Endothelial cell (in vitro differentiated cells): ENCODE data around the gene FRA10AC1. TPM values are rescaled to one million over a fixed set of nuclear protein-coding genes. Genes with fewer than 3 reads are reported as not detected.

Source experiments
- DNase-seq: peaks from one replicate; pipeline ENCODE4 v3.0.0; 2021; ENCODE audit warnings: low spot score
- H3K27ac Mint-ChIP-seq: one replicate; pipeline ENCODE4 v1.8.0; 2021; ENCODE audit warnings: mixed read lengths, inconsistent platforms; ENCODE audit not compliant: unreplicated experiment
- H3K27me3 Mint-ChIP-seq: one replicate; pipeline ENCODE4 v1.8.0; 2021; ENCODE audit warnings: mild to moderate bottlenecking, moderate library complexity, mixed read lengths, inconsistent platforms; ENCODE audit not compliant: unreplicated experiment
- H3K36me3 Mint-ChIP-seq: one replicate; pipeline ENCODE4 v1.8.0; 2021; ENCODE audit warnings: mild to moderate bottlenecking, low read depth, mixed read lengths, inconsistent platforms; ENCODE audit not compliant: unreplicated experiment
- H3K4me1 Mint-ChIP-seq: one replicate; pipeline ENCODE4 v1.8.0; 2021; ENCODE audit warnings: mild to moderate bottlenecking, mixed read lengths, inconsistent platforms; ENCODE audit not compliant: unreplicated experiment
- H3K4me3 Mint-ChIP-seq: one replicate; pipeline ENCODE4 v1.8.0; 2021; ENCODE audit warnings: mild to moderate bottlenecking, mixed read lengths, inconsistent platforms; ENCODE audit not compliant: unreplicated experiment
- H3K9me3 Mint-ChIP-seq: one replicate; pipeline ENCODE4 v1.8.0; 2021; ENCODE audit warnings: mixed read lengths, inconsistent platforms; ENCODE audit not compliant: unreplicated experiment
- total RNA-seq: library from RNA; stranded (reverse); fragmentation: NEBNext Ultra II Directional; extraction: Animal tissue kit (Norgen Biotek cat#: 25700); gene quantifications from one replicate; pipeline ENCODE4 v1.2.1, GENCODE V29; 2021; ENCODE audit not compliant: unreplicated experiment
- TF ChIP-seq, protein P1 (sequence below): fragments of 200-600 bp; sonication (generic); IDR thresholded peaks from one replicate; pipeline ENCODE4 v1.5.0; 2021; ENCODE audit warnings: antibody characterized with exemption; ENCODE audit not compliant: unreplicated experiment

FRA10AC1 gene
- total RNA-seq, 1 donor from 2014 or later: 14.6 TPM

DNA sequence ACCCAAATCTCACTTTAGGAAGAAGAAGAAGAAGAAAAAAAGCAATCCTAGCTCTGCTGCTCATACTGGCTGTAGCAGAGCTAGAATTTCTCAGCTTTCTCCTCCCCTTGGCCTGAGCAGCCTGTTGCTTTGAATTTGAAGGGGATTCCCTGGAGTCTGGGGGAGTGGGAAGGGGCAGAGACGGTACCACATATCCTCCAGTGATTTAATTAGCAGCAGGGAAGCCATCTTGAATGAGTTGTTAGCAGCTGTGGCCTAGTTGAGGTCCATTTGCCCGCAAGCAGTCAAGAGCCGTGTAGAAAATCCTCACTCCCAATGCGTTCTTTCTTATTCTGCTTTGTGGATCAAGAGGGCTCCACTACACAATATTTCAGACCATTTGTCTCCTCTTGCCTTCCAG is 73.5 kb downstream of the FRA10AC1 start:
- Mint-ChIP-seq H3K9me3 (no peaks in the 10 kb centered on the region), H3K27me3 (peaks cover 3% of the 10 kb centered on the region), H3K27ac (no peak overlapping the region), H3K36me3 (no peaks in the 10 kb centered on the region), H3K4me1 (no peaks in the 10 kb centered on the region), H3K4me3 (no peak overlapping the region)
- TF ChIP-seq, protein P1, sequence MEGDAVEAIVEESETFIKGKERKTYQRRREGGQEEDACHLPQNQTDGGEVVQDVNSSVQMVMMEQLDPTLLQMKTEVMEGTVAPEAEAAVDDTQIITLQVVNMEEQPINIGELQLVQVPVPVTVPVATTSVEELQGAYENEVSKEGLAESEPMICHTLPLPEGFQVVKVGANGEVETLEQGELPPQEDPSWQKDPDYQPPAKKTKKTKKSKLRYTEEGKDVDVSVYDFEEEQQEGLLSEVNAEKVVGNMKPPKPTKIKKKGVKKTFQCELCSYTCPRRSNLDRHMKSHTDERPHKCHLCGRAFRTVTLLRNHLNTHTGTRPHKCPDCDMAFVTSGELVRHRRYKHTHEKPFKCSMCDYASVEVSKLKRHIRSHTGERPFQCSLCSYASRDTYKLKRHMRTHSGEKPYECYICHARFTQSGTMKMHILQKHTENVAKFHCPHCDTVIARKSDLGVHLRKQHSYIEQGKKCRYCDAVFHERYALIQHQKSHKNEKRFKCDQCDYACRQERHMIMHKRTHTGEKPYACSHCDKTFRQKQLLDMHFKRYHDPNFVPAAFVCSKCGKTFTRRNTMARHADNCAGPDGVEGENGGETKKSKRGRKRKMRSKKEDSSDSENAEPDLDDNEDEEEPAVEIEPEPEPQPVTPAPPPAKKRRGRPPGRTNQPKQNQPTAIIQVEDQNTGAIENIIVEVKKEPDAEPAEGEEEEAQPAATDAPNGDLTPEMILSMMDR: no peak
- DNase-seq: no peak

DNA sequence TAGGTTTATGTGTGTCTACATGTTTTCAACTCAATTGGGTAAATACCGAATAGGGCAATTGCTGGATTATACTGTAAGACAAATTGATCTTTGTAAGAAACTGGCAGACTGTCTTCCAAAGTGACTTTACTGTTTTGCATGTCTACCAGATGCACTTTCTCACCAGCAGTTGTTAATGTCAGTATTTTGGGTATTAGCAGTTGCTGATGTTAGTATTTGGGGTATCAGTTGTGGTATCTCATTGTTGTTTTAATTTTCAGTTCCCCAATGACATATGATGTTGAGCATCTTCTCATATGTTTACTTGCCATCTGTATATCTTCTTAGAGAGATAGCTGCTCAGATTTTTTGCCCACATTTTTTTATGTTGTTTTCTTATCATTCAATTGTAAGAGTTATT is 79.5 kb downstream of the FRA10AC1 start:
- Mint-ChIP-seq H3K27ac (no peak overlapping the region), H3K4me1 (no peaks in the 10 kb centered on the region), H3K9me3 (no peaks in the 10 kb centered on the region), H3K27me3 (no peaks in the 10 kb centered on the region), H3K36me3 (no peaks in the 10 kb centered on the region), H3K4me3 (no peak overlapping the region)
- no peak for DNase-seq
- TF ChIP-seq, protein P1: no peak

DNA sequence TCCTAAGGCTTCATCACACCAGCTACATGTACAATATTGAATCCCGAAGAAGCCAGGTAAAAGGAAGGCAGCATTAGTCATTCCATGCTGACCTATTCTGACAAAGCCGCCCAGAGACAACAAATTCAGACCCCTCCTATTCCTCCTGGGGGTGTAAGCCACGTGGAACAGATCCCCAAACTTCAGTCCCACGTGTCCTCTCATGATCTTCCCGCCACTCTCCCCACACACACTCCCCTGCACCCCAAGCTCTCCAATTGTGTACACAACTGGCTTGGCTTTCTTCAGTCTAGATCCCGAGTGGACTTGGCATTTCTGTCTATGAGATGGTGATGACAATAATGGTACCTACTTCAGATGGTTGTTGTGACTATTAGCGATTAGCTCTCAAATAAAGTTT is 81.5 kb downstream of the FRA10AC1 start:
- Mint-ChIP-seq H3K36me3 (no peaks in the 10 kb centered on the region), H3K9me3 (no peaks in the 10 kb centered on the region), H3K27me3 (no peaks in the 10 kb centered on the region), H3K4me1 (peaks cover 7% of the 10 kb centered on the region), H3K27ac (no peak overlapping the region), H3K4me3 (no peak overlapping the region)
- no peak for DNase-seq
- TF ChIP-seq, protein P1: no peak

Other genes starting within 250 kb of the FRA10AC1 start
- 12.4 TPM for gene MYOF, start 220.3 kb downstream of the FRA10AC1 start, total RNA-seq
- gene CEP55, start 206.0 kb downstream of the FRA10AC1 start, total RNA-seq: 3.5 TPM
- gene FFAR4, start 135.9 kb downstream of the FRA10AC1 start, total RNA-seq: not detected
- gene RBP4, start 101.4 kb downstream of the FRA10AC1 start, total RNA-seq: not detected
- gene PDE6C, start 90.1 kb downstream of the FRA10AC1 start, total RNA-seq: not detected
- gene LGI1, start 55.3 kb upstream of the FRA10AC1 start, total RNA-seq: 0.26 TPM
- gene SLC35G1, start 191.4 kb upstream of the FRA10AC1 start, total RNA-seq: 5.0 TPM